ENCODE measurements around the gene CLCN1. TPM values are rescaled to one million over a fixed set of nuclear protein-coding genes. Genes with fewer than 3 reads are reported as not detected.

Gene CLCN1
- total RNA-seq, 1 experiment from 2014 or later, result not detected

DNA sequence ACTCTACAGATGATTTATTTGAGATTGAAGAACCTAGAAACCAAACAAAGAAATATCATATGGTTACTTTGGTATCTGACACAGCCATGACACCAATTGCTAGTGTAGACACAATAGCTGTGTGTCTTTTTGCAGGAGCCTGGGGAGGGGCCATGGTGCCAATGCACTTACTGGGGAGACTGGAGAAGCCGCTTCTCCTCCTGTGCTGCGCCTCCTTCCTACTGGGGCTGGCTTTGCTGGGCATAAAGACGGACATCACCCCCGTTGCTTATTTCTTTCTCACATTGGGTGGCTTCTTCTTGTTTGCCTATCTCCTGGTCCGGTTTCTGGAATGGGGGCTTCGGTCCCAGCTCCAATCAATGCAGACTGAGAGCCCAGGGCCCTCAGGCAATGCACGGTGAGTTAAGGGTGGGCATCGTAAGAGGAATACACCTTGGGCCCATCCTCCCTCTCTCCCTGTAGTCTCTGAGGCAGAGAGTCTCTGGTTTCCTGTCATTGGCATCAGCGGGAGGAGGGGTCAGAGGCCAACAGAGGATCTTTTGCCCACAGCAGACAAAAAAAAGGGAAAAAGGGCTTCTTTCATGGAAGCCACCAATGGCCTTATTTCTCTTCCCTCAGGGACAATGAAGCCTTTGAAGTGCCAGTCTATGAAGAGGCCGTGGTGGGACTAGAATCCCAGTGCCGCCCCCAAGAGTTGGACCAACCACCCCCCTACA, 29.9 kb upstream of the CLCN1 start:
- H3K9me3 Mint-ChIP-seq (ENCODE audit: unreplicated experiment), result no peaks in the 10 kb centered on the region
- ChIA-PET CTCF (interaction anchor here (0.7 to 1.7 kb wide), 5 partner anchors 17 to 131 kb away, joined by 3 to 5 read pairs (median 3); partner anchors contain the start of gene GSTK1), POLR2A (interaction anchor here (0.6 to 3.7 kb wide), 3 partner anchors 10 to 35 kb away, joined by 3 to 32 read pairs (median 3); partner anchors contain the start of gene GSTK1)
- intact Hi-C loops (cut with micrococcal nuclease), result no loop called here
- BruUV-seq (replicated peaks), result no TSS peak
- no peaks in the 10 kb centered on the region for H3K27me3 Mint-ChIP-seq (ENCODE audit: insufficient read depth, unreplicated experiment)
- no peaks in the 10 kb centered on the region for H3K36me3 Mint-ChIP-seq (ENCODE audit: insufficient read depth, unreplicated experiment)
- no peak for DNase-seq (ENCODE audit: unreplicated experiment)
- peak overlapping the region; percentile 61 for H3K27ac Mint-ChIP-seq (ENCODE audit: low read depth, unreplicated experiment)
- peaks cover 35% of the 10 kb centered on the region for H3K4me1 Mint-ChIP-seq (ENCODE audit: insufficient read depth, unreplicated experiment)
- peak overlapping the region; percentile 74 for H3K4me3 Mint-ChIP-seq (ENCODE audit: unreplicated experiment)
- TF ChIP-seq, protein P1, sequence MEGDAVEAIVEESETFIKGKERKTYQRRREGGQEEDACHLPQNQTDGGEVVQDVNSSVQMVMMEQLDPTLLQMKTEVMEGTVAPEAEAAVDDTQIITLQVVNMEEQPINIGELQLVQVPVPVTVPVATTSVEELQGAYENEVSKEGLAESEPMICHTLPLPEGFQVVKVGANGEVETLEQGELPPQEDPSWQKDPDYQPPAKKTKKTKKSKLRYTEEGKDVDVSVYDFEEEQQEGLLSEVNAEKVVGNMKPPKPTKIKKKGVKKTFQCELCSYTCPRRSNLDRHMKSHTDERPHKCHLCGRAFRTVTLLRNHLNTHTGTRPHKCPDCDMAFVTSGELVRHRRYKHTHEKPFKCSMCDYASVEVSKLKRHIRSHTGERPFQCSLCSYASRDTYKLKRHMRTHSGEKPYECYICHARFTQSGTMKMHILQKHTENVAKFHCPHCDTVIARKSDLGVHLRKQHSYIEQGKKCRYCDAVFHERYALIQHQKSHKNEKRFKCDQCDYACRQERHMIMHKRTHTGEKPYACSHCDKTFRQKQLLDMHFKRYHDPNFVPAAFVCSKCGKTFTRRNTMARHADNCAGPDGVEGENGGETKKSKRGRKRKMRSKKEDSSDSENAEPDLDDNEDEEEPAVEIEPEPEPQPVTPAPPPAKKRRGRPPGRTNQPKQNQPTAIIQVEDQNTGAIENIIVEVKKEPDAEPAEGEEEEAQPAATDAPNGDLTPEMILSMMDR (IDR thresholded peaks at IDR 0.05; ENCODE audit: unreplicated experiment), result no peak

DNA sequence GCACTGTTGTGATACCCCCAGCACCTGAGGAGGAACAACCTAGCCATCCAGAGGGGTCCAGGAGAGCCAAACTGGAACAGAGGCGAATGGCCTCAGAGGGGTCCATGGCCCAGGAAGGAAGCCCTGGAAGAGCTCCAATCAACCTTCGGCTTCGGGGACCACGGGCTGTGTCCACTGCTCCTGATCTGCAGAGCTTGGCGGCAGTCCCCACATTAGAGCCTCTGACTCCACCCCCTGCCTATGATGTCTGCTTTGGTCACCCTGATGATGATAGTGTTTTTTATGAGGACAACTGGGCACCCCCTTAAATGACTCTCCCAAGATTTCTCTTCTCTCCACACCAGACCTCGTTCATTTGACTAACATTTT, 29.4 kb upstream of the CLCN1 start:
- Mint-ChIP-seq H3K27ac (ENCODE audit: low read depth, unreplicated experiment) (no peak overlapping the region), H3K4me1 (ENCODE audit: insufficient read depth, unreplicated experiment) (peaks cover 41% of the 10 kb centered on the region), H3K36me3 (ENCODE audit: insufficient read depth, unreplicated experiment) (peaks cover 4% of the 10 kb centered on the region), H3K27me3 (ENCODE audit: insufficient read depth, unreplicated experiment) (no peaks in the 10 kb centered on the region), H3K4me3 (ENCODE audit: unreplicated experiment) (no peak overlapping the region), H3K9me3 (ENCODE audit: unreplicated experiment) (no peaks in the 10 kb centered on the region)
- ChIA-PET POLR2A (interaction anchor here (3.7 kb wide), 1 partner anchor 22 kb away, joined by 32 read pairs; the partner anchor contains the start of gene GSTK1), CTCF (interaction anchor here (0.7 to 1.7 kb wide), 5 partner anchors 21 to 131 kb away, joined by 3 to 5 read pairs (median 3); partner anchors contain the start of gene GSTK1)
- TF ChIP-seq, protein P1 (IDR thresholded peaks at IDR 0.05; ENCODE audit: unreplicated experiment), result no peak
- intact Hi-C loops (cut with micrococcal nuclease), result no loop called here
- no peak for DNase-seq (ENCODE audit: unreplicated experiment)
- no TSS peak for BruUV-seq (replicated peaks)

DNA sequence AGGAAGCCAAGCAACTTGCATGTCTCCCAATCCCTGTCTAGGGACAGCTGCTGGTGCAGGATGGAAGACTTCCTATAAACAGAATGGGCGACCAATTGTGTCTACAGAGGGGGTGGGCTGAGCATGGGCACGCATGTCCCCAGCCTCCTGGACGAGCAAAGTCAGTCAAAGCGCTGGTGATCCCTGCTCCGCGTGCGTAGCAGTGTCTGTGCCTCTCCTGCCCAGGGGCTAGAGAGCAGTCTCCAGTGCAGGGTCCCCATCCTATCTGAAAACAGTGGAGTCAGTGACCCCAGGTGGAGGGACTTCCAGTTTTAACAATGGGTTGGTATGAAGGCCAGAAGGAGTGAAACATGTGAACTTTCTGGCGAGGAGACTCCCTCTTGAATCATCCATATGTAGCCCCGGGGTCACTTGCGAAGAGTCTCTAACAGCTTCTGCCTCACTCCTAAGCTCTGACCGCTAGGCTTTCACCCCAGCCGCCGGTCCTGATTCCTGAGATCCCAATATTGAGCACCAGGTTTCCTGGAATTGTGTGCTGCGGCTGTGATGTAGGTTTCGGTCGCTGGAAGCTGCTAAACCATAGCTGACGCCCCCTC, 28.5 kb upstream of the CLCN1 start:
- TF ChIP-seq, protein P1 (IDR thresholded peaks at IDR 0.05; ENCODE audit: unreplicated experiment), result no peak

More for the DNA sequence above, 28.5 kb upstream of the CLCN1 start:
- no TSS peak for BruUV-seq (replicated peaks)
- CTCF ChIA-PET, result interaction anchor here (0.5 to 1.7 kb wide), 9 partner anchors 12 to 120 kb away, joined by 3 to 8 read pairs (median 3); partner anchors contain the start of gene GSTK1
- Mint-ChIP-seq H3K27ac (ENCODE audit: low read depth, unreplicated experiment) (peak overlapping the region; percentile 68), H3K4me3 (ENCODE audit: unreplicated experiment) (peak overlapping the region; percentile 98), H3K27me3 (ENCODE audit: insufficient read depth, unreplicated experiment) (no peaks in the 10 kb centered on the region), H3K4me1 (ENCODE audit: insufficient read depth, unreplicated experiment) (peaks cover 42% of the 10 kb centered on the region), H3K9me3 (ENCODE audit: unreplicated experiment) (no peaks in the 10 kb centered on the region), H3K36me3 (ENCODE audit: insufficient read depth, unreplicated experiment) (peaks cover 13% of the 10 kb centered on the region)
- DNase-seq (ENCODE audit: unreplicated experiment), result peak; percentile 10
- POLR2A ChIA-PET, result interaction anchor here (0.7 to 3.7 kb wide), 12 partner anchors 8 to 205 kb away, joined by 3 to 32 read pairs (median 3); partner anchors contain the start of genes EPHA1 and GSTK1
- intact Hi-C loops (cut with micrococcal nuclease), result no loop called here

Data from MCF 10A (cell line).